Right lobe of liver (tissue), 4 donors: ENCODE measurements around the gene NRXN2.
"Not testable (repeated sequence)": the region's sequence is repeated elsewhere in the genome, so short reads cannot be mapped to it uniquely, and the experiment has no call there.

Experiments used
- CTCF ChIP-seq, 4 donors: fragments of 200-600 bp in 3 of 4; fragments of 450-650 bp in 1 of 4; IDR thresholded peaks; one replicate each; pipeline versions ENCODE4 v1.5.1 to v1.8.0; 2016 to 2022; ENCODE audit warnings: antibody characterized with exemption in 4 of 4, mild to moderate bottlenecking in 2 of 4
- POLR2A ChIP-seq: fragments of 450-650 bp; IDR thresholded peaks from one replicate; pipeline ENCODE4 v1.6.1; 2017; ENCODE audit warnings: antibody characterized with exemption, mild to moderate bottlenecking
- donor health status: DM: no; HTN: no; CAD: no.
- donor health status: DM: no; HTN: no; CAD: no.
- donor health status: DM: no; HTN: yes; CAD: no.

GRCh38 chr11:64701956-64702355, 21.0 kb downstream of the NRXN2 start:
- not testable (repeated sequence) for TF ChIP-seq CTCF (IDR thresholded peaks at IDR 0.05); POLR2A
